ENCODE data around the gene SASH1. TPM values are rescaled to one million over a fixed set of nuclear protein-coding genes. Genes with fewer than 3 reads are reported as not detected.
A peak's percentile ranks its signal among the peaks of the same experiment; 100 is the strongest.

Gene SASH1
- total RNA-seq, 1 experiment from 2014 or later, result 33.8 TPM

DNA sequence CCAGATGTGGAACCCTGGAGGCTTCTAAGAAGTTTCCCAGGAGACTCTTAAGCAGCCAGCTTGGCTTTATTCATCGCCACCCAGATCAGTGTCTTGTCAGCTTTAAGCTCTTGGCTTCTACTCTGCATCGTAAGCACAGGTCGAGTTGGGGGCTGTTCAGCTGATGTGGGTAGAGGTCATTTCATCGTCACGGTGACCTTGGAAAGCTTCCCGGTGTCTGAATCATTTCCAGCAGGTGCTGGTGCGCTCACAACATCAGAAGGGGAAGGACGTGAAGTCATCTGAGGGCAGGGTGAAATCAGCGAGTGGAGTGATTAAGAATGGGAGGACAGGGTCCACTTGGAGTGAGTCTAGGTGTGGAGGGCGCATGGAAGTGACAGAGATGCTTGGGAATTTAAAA, 112.6 kb downstream of the SASH1 start:
- H3K27me3 ChIP-seq, result no peaks in the 10 kb centered on the region
- no peak for DNase-seq
- peaks cover 19% of the 10 kb centered on the region for H3K4me1 ChIP-seq
- no peak overlapping the region for H3K4me3 ChIP-seq
- no peaks in the 10 kb centered on the region for H3K9me3 ChIP-seq (replicated peaks)
- no peak overlapping the region for H3K27ac ChIP-seq
- H3K36me3 ChIP-seq, result no peaks in the 10 kb centered on the region

DNA sequence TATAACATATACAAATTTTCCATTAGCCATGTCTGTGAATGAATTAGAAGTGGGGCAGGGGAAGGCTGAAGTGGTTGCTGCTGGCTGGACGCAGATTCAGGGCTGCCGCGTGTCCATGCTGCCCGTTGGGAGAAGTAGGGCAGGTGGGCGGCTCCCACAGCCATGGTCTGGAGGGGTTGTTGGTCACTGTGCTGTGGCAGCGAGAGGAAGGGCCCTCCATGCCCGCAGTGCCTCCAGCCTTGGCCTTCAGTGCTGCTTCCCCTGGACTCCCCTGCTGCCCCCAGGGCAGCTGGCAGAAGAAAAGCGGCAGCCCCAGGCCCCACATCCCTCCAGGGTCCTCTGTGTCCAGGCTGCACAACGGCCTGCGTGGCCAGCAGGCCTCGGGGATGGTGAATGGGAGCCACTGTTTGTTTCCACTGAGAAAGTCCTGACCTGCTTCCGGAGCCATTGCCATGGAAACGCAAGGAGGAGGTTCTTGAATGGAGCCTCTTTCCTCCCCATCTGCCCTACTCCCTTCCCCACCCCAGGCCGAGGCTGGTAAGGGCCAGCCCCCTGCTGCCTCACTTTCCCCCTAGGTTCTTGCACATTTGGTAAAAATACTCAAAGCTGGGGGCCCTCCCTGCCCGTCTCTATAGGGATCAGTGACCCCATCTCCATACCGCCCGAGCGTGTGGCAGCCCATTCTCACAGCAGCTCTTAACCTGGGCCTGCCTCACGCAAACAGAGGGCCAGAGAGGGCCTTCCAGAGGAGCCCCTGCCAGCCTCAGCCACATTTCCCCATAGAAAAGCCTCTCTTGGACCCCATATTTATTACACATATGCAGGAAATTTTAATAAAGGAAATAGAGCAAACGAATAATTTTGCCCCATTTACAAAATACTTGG, 113.3 kb downstream of the SASH1 start:
- Histone ChIP-seq H3K36me3 (no peaks in the 10 kb centered on the region), H3K9me3 (replicated peaks) (no peaks in the 10 kb centered on the region), H3K27me3 (no peaks in the 10 kb centered on the region), H3K4me3 (no peak overlapping the region), H3K27ac (no peak overlapping the region), H3K4me1 (peaks cover 19% of the 10 kb centered on the region)
- DNase-seq, result no peak

DNA sequence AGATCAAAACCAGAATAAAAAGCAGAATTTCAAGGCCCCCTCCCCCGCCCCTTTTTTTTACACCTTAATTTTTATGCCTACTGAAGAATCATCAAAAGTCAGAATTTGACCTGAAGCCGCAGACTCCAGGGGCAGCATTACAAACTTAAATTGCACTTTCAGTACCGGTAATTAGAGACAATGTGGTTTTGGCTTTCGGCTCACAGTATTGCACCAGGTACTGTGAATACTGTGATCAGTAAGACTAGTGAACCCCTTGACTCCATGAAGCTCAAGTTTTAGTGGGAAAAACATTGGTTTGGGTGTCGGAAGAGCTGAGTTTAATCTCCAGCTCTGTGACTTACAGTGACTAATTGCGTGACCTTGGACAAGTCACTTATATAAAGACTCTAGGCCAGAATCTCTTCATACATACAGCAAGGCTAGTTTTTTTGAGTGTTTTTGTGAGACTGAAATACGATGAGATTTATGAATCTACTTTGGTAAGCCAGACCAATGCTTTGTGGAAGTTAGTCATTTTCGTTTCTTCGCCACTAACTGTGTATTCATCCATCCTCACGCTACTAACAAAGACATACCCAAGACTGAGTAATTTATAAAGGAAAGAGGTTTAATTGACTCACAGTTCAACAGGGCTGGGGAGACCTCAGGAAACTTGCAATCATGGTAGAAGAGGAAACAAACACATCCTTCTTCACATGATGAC, 114.7 kb downstream of the SASH1 start:
- no peak overlapping the region for H3K4me3 ChIP-seq
- H3K9me3 ChIP-seq (replicated peaks), result no peaks in the 10 kb centered on the region
- H3K4me1 ChIP-seq, result peaks cover 11% of the 10 kb centered on the region
- H3K27ac ChIP-seq, result no peak overlapping the region
- DNase-seq, result no peak
- no peaks in the 10 kb centered on the region for H3K27me3 ChIP-seq
- H3K36me3 ChIP-seq, result no peaks in the 10 kb centered on the region

DNA sequence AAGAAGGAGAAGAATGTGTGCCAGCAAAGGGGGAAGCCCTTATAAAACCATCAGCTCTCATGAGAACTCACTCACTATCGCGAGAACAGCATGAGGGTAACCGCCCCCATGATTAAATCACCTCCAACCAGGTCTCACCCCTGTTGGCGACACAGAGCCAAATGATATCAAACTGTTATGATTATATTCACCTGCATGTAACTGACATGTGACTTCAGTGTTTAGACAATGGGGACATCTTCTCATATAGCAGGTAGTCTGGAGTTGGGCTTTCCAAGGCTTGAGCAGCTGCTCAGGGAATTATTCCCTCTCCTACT, 115.2 kb downstream of the SASH1 start:
- no peaks in the 10 kb centered on the region for H3K27me3 ChIP-seq
- H3K4me1 ChIP-seq, result peaks cover 6% of the 10 kb centered on the region
- H3K27ac ChIP-seq, result no peak overlapping the region
- no peaks in the 10 kb centered on the region for H3K9me3 ChIP-seq (replicated peaks)
- no peaks in the 10 kb centered on the region for H3K36me3 ChIP-seq
- H3K4me3 ChIP-seq, result no peak overlapping the region
- no peak for DNase-seq

DNA sequence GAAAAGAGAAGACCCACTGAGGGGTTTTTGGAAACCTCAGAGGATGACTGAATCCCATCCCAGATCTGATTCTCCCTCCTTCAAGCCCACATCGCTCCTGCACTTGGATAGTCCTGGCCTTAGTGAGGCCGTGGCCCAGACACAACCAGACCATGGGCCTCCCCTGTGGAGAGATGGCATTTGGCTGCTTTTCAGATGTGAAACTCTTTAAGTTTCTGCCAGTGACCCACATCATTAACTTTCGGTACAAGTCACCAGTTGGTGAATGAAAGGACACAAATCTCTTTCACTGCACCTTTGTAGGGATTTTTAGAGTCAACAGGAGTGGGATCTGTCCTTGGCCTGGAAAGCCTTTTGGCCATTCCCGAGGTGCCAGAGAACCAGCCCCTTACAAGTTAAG, 116.6 kb downstream of the SASH1 start:
- DNase-seq, result no peak
- no peaks in the 10 kb centered on the region for H3K9me3 ChIP-seq (replicated peaks)
- no peaks in the 10 kb centered on the region for H3K36me3 ChIP-seq
- H3K4me3 ChIP-seq, result no peak overlapping the region
- H3K4me1 ChIP-seq, result no peaks in the 10 kb centered on the region
- H3K27me3 ChIP-seq, result no peaks in the 10 kb centered on the region
- no peak overlapping the region for H3K27ac ChIP-seq

DNA sequence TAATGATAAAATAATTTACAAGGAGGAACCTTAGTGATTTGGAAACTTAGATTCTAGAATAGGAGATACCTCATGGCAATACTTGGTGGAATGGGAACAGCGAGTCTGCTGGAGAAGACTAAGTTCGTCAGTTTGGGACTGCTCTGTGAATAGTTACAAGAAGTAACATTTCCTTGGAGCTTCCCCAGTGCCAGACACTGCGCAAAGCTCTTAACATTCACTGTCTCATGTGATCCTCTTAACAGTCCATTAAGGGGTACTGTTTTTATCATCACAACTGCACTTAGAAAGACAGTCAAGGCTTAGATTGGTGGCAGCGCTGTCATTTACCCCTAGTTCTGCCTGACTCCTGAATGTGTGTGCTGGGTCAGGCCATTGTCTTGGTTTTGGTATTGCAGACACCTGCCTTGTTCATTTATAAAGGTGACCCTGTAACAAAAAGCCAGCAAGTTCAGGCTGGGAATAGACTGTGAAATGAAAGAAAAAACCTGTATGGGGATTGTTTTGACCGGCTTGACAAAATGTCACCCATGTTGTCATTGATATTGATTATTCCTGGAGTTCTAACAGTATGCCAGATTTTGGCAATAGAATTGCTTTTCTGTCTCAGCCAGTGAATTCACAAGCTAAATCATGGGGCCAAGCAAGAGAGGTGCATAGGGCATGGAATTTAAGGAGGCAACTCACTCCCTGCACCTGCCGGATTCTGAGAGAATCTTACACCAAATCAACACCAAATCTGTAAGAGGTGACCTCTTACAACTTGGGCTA, 118.4 kb downstream of the SASH1 start:
- H3K36me3 ChIP-seq, result no peaks in the 10 kb centered on the region
- no peaks in the 10 kb centered on the region for H3K9me3 ChIP-seq (replicated peaks)
- H3K27me3 ChIP-seq, result no peaks in the 10 kb centered on the region
- DNase-seq, result no peak
- H3K27ac ChIP-seq, result no peak overlapping the region
- H3K4me3 ChIP-seq, result no peak overlapping the region
- H3K4me1 ChIP-seq, result no peaks in the 10 kb centered on the region

DNA sequence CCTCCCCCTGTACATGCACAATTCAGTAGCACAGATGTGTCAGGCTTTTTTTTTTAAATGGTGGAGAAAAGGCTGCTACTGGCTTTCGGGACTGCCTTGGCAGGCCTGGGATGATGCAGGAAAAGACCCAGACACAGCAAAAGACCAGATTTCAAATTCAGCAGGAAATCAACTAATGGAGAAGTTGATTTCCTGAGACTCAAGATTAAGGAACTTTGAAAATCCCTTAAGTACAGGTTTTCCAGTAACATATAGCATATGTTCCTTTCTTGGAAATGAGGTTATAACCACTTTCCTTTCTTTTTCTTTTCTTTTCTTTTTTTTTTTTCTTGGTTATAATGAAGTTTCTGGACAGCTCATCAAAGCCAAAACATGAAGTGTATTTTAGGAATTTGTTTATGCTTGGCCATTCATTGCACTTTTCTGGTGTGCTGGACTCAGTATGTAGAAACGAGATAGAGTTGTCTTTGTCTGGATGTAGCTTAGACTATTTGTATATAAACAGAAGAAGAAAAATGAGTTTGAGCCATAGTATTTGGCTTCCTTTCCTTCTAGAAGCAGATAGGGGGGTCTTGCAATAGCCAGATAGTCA, 119.4 kb downstream of the SASH1 start:
- no peaks in the 10 kb centered on the region for H3K4me1 ChIP-seq
- no peak overlapping the region for H3K27ac ChIP-seq
- DNase-seq, result no peak

DNA sequence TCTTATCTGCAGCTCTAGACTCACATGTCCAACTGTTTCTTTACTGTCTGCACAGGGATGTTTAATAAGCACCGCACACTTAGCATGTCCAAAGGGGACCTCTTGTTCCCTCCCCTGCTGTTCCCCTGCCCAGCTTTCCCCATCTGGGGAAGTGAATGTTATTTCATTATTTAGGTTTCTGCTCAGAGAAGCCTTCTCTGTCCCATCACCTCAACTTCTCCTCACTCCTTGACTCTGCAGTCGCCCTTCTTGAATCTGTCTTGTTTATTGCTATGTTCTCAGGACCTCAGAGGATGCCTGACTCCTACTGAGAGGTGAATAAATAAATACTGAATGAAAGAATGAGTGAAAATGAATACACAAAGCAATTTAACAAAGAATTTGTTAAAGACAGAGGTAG, 121.0 kb downstream of the SASH1 start:
- Histone ChIP-seq H3K4me1 (no peaks in the 10 kb centered on the region), H3K27me3 (no peaks in the 10 kb centered on the region), H3K27ac (no peak overlapping the region), H3K36me3 (no peaks in the 10 kb centered on the region), H3K9me3 (replicated peaks) (no peaks in the 10 kb centered on the region), H3K4me3 (no peak overlapping the region)
- no peak for DNase-seq

More for the DNA sequence above, 119.4 kb downstream of the SASH1 start:
- H3K4me3 ChIP-seq, result no peak overlapping the region
- no peaks in the 10 kb centered on the region for H3K36me3 ChIP-seq
- no peaks in the 10 kb centered on the region for H3K27me3 ChIP-seq
- no peaks in the 10 kb centered on the region for H3K9me3 ChIP-seq (replicated peaks)

DNA sequence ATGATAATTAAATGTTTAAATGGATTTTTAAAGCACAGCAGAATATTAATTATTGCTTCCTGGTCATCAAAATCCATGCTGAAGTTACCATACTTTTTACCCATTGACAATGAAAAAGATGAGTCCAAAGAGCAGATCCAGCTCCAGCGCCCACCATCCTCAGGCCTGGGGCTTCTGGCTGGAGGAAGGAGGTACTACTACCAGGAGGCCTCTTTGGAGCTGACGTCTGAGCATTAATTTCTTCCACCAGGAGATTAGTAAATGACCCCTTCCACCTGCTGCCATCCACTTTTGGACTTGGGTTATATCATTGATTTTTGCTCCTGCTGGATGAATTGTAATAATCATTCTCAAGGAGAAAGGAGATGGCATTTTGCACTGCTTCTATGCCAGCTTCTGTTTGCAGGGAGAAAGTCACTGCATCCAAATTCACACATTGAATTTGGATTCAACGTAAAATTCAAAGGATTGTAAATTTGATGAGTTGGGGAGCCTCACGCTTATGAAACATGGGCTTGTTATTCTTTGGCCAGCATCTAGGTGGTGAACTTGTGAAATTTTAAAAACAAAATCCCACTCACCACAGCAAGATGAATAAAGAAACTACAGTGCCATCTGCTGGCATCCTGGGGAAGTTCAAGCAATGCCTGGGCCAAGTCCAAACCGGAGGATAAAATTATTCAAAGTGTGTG, 121.8 kb downstream of the SASH1 start:
- DNase-seq, result peak; percentile 47 to 81
- H3K4me1 ChIP-seq, result no peaks in the 10 kb centered on the region
- H3K27ac ChIP-seq, result no peak overlapping the region
- no peaks in the 10 kb centered on the region for H3K9me3 ChIP-seq (replicated peaks)
- H3K27me3 ChIP-seq, result no peaks in the 10 kb centered on the region
- no peak overlapping the region for H3K4me3 ChIP-seq
- H3K36me3 ChIP-seq, result no peaks in the 10 kb centered on the region

DNA sequence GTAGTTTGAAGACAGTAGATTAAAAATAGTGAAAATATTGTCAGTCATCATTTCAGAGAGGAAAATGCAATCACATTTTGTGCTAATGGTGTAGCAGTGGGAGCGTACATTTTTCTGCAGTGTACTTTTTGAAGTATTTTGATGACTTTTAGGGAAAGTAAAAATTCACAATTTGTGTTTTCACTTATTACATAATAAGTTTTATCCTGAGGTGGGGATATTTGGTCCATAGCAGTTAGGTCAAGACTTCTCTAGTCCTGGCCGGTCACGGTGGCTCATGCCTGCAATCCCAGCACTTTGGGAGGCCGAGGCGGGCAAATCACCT, 122.3 kb downstream of the SASH1 start:
- no peaks in the 10 kb centered on the region for H3K36me3 ChIP-seq
- no peaks in the 10 kb centered on the region for H3K4me1 ChIP-seq
- H3K4me3 ChIP-seq, result no peak overlapping the region
- no peak overlapping the region for H3K27ac ChIP-seq
- no peaks in the 10 kb centered on the region for H3K27me3 ChIP-seq
- no peaks in the 10 kb centered on the region for H3K9me3 ChIP-seq (replicated peaks)
- DNase-seq, result no peak

DNA sequence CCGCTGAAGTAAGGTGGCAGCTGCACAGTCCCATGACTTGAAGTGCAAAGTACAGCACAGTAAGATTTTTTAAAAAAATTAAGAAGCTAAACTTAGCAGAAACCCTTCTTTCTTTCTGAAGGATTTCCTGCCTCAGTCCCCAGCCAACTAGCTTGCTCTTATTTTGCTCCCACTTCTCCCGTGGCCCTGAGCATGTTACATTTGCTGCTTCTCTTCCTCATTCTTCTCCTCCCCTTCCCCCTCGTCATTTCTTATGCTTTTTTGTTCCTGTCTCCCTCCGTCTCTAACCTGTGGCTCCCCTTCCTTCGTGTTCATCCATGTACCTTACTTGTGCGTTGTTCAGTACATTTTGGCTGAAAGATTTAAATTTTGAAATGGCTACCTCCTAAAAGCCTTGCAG, 123.0 kb downstream of the SASH1 start:
- Histone ChIP-seq H3K36me3 (no peaks in the 10 kb centered on the region), H3K4me3 (no peak overlapping the region), H3K9me3 (replicated peaks) (no peaks in the 10 kb centered on the region), H3K27me3 (no peaks in the 10 kb centered on the region), H3K4me1 (no peaks in the 10 kb centered on the region), H3K27ac (no peak overlapping the region)
- no peak for DNase-seq

DNA sequence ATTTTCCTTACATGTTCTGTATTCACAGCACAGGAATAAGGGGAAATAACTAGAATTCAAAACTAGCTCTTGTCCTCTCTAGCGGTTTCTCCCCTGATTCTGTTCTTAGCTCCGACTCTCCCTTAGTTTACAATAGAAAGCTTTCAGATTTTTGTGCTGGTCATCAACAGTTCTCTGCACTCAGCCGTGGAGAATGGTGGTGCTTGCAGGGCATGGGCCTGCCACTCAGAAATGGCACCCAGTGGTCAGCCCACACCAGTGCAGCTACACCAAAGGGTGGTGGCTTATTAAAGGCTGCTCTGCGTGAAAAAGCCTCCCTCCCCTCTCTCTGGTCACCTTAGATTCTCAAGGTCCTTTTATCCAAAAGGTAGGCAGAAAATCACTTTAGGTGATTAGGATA, 123.5 kb downstream of the SASH1 start:
- no peaks in the 10 kb centered on the region for H3K36me3 ChIP-seq
- no peaks in the 10 kb centered on the region for H3K27me3 ChIP-seq
- no peak overlapping the region for H3K27ac ChIP-seq
- H3K9me3 ChIP-seq (replicated peaks), result no peaks in the 10 kb centered on the region
- H3K4me1 ChIP-seq, result no peaks in the 10 kb centered on the region
- no peak overlapping the region for H3K4me3 ChIP-seq
- DNase-seq, result no peak

DNA sequence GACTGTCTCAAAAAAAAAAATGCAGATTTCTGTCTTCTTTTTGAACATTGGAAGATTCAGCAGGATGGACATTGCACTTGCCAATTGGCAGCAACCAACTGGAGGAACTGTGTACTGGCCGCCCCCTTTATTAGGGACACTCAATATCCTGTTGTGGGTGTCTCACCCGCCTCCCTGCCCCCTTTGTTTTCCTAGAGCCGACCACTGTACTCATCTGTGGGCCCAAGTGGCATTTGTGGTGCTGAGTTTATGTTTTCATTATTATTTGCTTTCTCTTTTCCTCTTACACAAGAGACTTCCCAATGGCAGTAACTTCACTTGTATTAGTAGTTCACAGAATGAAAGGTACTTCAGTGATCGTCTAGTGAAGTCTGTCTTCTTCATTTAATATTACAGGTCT, 125.3 kb downstream of the SASH1 start:
- Histone ChIP-seq H3K27me3 (no peaks in the 10 kb centered on the region), H3K4me1 (no peaks in the 10 kb centered on the region), H3K27ac (no peak overlapping the region), H3K4me3 (no peak overlapping the region), H3K9me3 (replicated peaks) (no peaks in the 10 kb centered on the region), H3K36me3 (no peaks in the 10 kb centered on the region)
- DNase-seq, result no peak

DNA sequence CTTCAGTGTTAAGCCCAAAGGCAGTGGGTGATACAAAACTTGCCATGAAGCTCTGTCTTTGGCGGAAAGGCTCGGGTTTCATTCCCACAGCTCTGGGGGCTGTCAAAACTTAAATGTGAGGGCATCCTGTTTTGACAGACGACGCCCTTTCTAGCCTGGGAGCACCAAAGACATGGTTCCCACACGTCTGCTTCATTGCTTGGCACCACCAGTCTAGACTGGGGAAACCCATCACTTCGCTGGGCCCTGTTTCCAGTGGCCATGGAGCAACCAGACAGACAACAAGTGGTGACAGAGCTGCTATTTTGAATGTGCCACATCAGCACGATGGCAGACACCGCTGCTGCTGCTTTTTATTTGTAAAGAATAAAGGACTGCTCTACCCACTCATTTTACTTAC, 127.5 kb downstream of the SASH1 start:
- DNase-seq, result no peak
- H3K27ac ChIP-seq, result no peak overlapping the region
- H3K4me1 ChIP-seq, result no peaks in the 10 kb centered on the region
- H3K4me3 ChIP-seq, result no peak overlapping the region
- H3K9me3 ChIP-seq (replicated peaks), result no peaks in the 10 kb centered on the region
- H3K36me3 ChIP-seq, result peaks cover 11% of the 10 kb centered on the region; the same call in 1 of the 2 replicates
- no peaks in the 10 kb centered on the region for H3K27me3 ChIP-seq
